Hepatocyte (in vitro differentiated cells): Measurements from ENCODE around the gene TSN.

ENCODE experiments used
- EZH2 ChIP-seq: fragments of 200-600 bp; sonication (generic); IDR thresholded peaks from 2 replicates; pipeline ENCODE4 v1.6.1; 2016; ENCODE audit warnings: antibody characterized with exemption, mild to moderate bottlenecking, borderline replicate concordance
- EZH2phosphoT487 ChIP-seq: fragments of 200-600 bp; sonication (generic); IDR thresholded peaks from one replicate; pipeline ENCODE4 v1.6.1; 2018; ENCODE audit warnings: antibody characterized with exemption, mild to moderate bottlenecking, low read depth, moderate library complexity; ENCODE audit not compliant: unreplicated experiment, severe bottlenecking
- TF ChIP-seq, protein P1 (sequence below): fragments of 200-600 bp; sonication (generic); IDR thresholded peaks from 2 replicates; pipeline ENCODE4 v1.5.1; 2016; ENCODE audit warnings: antibody characterized with exemption, mild to moderate bottlenecking; ENCODE audit not compliant: poor library complexity

- TF ChIP-seq, protein P1, sequence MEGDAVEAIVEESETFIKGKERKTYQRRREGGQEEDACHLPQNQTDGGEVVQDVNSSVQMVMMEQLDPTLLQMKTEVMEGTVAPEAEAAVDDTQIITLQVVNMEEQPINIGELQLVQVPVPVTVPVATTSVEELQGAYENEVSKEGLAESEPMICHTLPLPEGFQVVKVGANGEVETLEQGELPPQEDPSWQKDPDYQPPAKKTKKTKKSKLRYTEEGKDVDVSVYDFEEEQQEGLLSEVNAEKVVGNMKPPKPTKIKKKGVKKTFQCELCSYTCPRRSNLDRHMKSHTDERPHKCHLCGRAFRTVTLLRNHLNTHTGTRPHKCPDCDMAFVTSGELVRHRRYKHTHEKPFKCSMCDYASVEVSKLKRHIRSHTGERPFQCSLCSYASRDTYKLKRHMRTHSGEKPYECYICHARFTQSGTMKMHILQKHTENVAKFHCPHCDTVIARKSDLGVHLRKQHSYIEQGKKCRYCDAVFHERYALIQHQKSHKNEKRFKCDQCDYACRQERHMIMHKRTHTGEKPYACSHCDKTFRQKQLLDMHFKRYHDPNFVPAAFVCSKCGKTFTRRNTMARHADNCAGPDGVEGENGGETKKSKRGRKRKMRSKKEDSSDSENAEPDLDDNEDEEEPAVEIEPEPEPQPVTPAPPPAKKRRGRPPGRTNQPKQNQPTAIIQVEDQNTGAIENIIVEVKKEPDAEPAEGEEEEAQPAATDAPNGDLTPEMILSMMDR: no peak
- TF ChIP-seq EZH2 (no peak), EZH2phosphoT487 (no peak)
Measured at GRCh38 chr2:121754851-121755236, 607 bp upstream of the TSN start.
